Measurements from ENCODE around the gene NADSYN1.

Gene NADSYN1

GRCh38 chr11:71482746-71483364, 29.9 kb downstream of the NADSYN1 start:
- TF ChIP-seq USF1 (IDR thresholded peaks at IDR 0.05) (no peak), YY1 (IDR thresholded peaks at IDR 0.05; ENCODE audit: low read depth) (no peak), TCF12 (IDR thresholded peaks at IDR 0.05; ENCODE audit: low read depth) (no peak), TEAD4 (IDR thresholded peaks at IDR 0.05) (no peak), MAX (IDR thresholded peaks at IDR 0.05) (no peak), ZBTB7A (IDR thresholded peaks at IDR 0.05; ENCODE audit: low read depth) (no peak)

- TF ChIP-seq USF1 (IDR thresholded peaks at IDR 0.05) (peak; percentile 48), TCF12 (IDR thresholded peaks at IDR 0.05; ENCODE audit: low read depth) (no peak)
Observed at GRCh38 chr11:71483692-71484091, 30.7 kb downstream of the NADSYN1 start.

GRCh38 chr11:71484248-71485062, 31.5 kb downstream of the NADSYN1 start:
- TF ChIP-seq EGR1 (IDR thresholded peaks at IDR 0.05) (no peak), CEBPB (IDR thresholded peaks at IDR 0.05) (no peak), ZBTB7A (IDR thresholded peaks at IDR 0.05; ENCODE audit: low read depth) (no peak), YY1 (IDR thresholded peaks at IDR 0.05; ENCODE audit: low read depth) (no peak), USF1 (IDR thresholded peaks at IDR 0.05) (no peak), NFIC (IDR thresholded peaks at IDR 0.05) (no peak), FOXM1 (IDR thresholded peaks at IDR 0.05; ENCODE audit: borderline replicate concordance, low read depth) (no peak), TAF1 (IDR thresholded peaks at IDR 0.05; ENCODE audit: low read depth) (no peak), TCF12 (IDR thresholded peaks at IDR 0.05; ENCODE audit: low read depth) (no peak), RAD21 (IDR thresholded peaks at IDR 0.05; ENCODE audit: low read depth) (no peak), MAX (IDR thresholded peaks at IDR 0.05) (no peak), REST (IDR thresholded peaks at IDR 0.05; ENCODE audit: low read depth) (no peak), CREB1 (IDR thresholded peaks at IDR 0.05; ENCODE audit: low read depth) (no peak), TEAD4 (IDR thresholded peaks at IDR 0.05) (no peak), EP300 (IDR thresholded peaks at IDR 0.05; ENCODE audit: borderline replicate concordance) (no peak)

GRCh38 chr11:71485063-71485399, 32.0 kb downstream of the NADSYN1 start:
- no peak for TF ChIP-seq ZBTB7A (IDR thresholded peaks at IDR 0.05; ENCODE audit: low read depth)
- no peak for TF ChIP-seq MAX (IDR thresholded peaks at IDR 0.05)
- no peak for TF ChIP-seq RAD21 (IDR thresholded peaks at IDR 0.05; ENCODE audit: low read depth)
- TF ChIP-seq YY1 (IDR thresholded peaks at IDR 0.05; ENCODE audit: low read depth) = no peak
- TF ChIP-seq TEAD4 (IDR thresholded peaks at IDR 0.05) = no peak
- no peak for TF ChIP-seq USF1 (IDR thresholded peaks at IDR 0.05)
- no peak for TF ChIP-seq EGR1 (IDR thresholded peaks at IDR 0.05)
- TF ChIP-seq NFIC (IDR thresholded peaks at IDR 0.05) = no peak
- TF ChIP-seq CREB1 (IDR thresholded peaks at IDR 0.05; ENCODE audit: low read depth) = no peak
- TF ChIP-seq REST (IDR thresholded peaks at IDR 0.05; ENCODE audit: low read depth) = no peak

GRCh38 chr11:71485466-71485865, 32.5 kb downstream of the NADSYN1 start:
- TF ChIP-seq EGR1 (IDR thresholded peaks at IDR 0.05) = no peak
- no peak for TF ChIP-seq MAX (IDR thresholded peaks at IDR 0.05)
- no peak for TF ChIP-seq REST (IDR thresholded peaks at IDR 0.05; ENCODE audit: low read depth)
- TF ChIP-seq TAF1 (IDR thresholded peaks at IDR 0.05; ENCODE audit: low read depth) = no peak
- TF ChIP-seq USF1 (IDR thresholded peaks at IDR 0.05) = no peak
- TF ChIP-seq YY1 (IDR thresholded peaks at IDR 0.05; ENCODE audit: low read depth) = no peak

Measured in Ishikawa (cell line).